WTC11 (cell line): Measurements from ENCODE around the gene METRNL. TPM values are rescaled to one million over a fixed set of nuclear protein-coding genes. Genes with fewer than 3 reads are reported as not detected.

Experiments
- ATAC-seq: fragments of 200-7000 bp; cut with Tn5 transposase; 2 replicates; pipeline ENCODE4 v1.10.0; 2021; ENCODE audit warnings: mild to moderate bottlenecking, moderate library complexity
- CTCF ChIA-PET: fragments of 300-600 bp; sonication (Branson Sonifier 250); formaldehyde crosslinking; loops from one replicate; lab custom pipeline; 2021; ENCODE audit warnings: antibody characterized with exemption; lab: Charles Lee
- POLR2A ChIA-PET: fragments of 350-600 bp; sonication (Branson Sonifier 250); formaldehyde crosslinking; loops from one replicate; lab custom pipeline; 2021; ENCODE audit warnings: antibody characterized with exemption; lab: Charles Lee
- DNase-seq: peaks from one replicate; pipeline ENCODE4 v3.0.0; 2021; ENCODE audit warnings: low spot score
- H3K27ac Mint-ChIP-seq: 2 replicates; pipeline ENCODE4 v1.8.0; 2021; ENCODE audit warnings: mixed read lengths
- H3K27me3 Mint-ChIP-seq: 2 replicates; pipeline ENCODE4 v1.8.0; 2021; ENCODE audit warnings: low read depth, mild to moderate bottlenecking, moderate library complexity, mixed read lengths
- H3K36me3 Mint-ChIP-seq: 2 replicates; pipeline ENCODE4 v1.8.0; 2021; ENCODE audit warnings: mixed read lengths
- H3K4me1 Mint-ChIP-seq: 2 replicates; pipeline ENCODE4 v1.8.0; 2022; ENCODE audit warnings: mixed read lengths
- H3K4me3 Mint-ChIP-seq: 2 replicates; pipeline ENCODE4 v1.8.0; 2021; ENCODE audit warnings: mild to moderate bottlenecking, moderate library complexity, mixed read lengths
- H3K9me3 Mint-ChIP-seq: 2 replicates; pipeline ENCODE4 v1.8.0; 2021; ENCODE audit warnings: mixed read lengths
- ARID4B ChIP-seq: sonication (generic); formaldehyde crosslinking; IDR thresholded peaks from 2 replicates; pipeline ENCODE4 v1.8.0; 2023; ENCODE audit warnings: missing genetic modification reagents, mild to moderate bottlenecking, borderline replicate concordance
- CBFB ChIP-seq: sonication (generic); formaldehyde crosslinking; IDR thresholded peaks from 2 replicates; pipeline ENCODE4 v1.8.1; 2022; ENCODE audit warnings: mild to moderate bottlenecking, low read depth, missing genetic modification reagents
- CREM ChIP-seq: sonication (generic); formaldehyde crosslinking; IDR thresholded peaks from 2 replicates; pipeline ENCODE4 v1.8.1; 2022; ENCODE audit warnings: mild to moderate bottlenecking, missing genetic modification reagents, moderate library complexity
- CTCF ChIP-seq: fragments of 200-600 bp; IDR thresholded peaks from 2 replicates; pipeline ENCODE4 v1.8.0; 2022; ENCODE audit warnings: antibody characterized with exemption
- FOXK1 ChIP-seq: sonication (generic); formaldehyde crosslinking; IDR thresholded peaks from 2 replicates; pipeline ENCODE4 v1.8.0; 2022; ENCODE audit warnings: mild to moderate bottlenecking, moderate library complexity, missing genetic modification reagents
- GTF2I ChIP-seq: fragments of 250-450 bp; sonication (Bioruptor Pico); conservative IDR thresholded peaks from 2 replicates; pipeline ENCODE4 v1.4.0; 2021; ENCODE audit warnings: mild to moderate bottlenecking
- IRF2 ChIP-seq: sonication (generic); formaldehyde crosslinking; IDR thresholded peaks from 2 replicates; pipeline ENCODE4 v1.8.0; 2022; ENCODE audit warnings: low read depth, missing genetic modification reagents, borderline replicate concordance
- JUN ChIP-seq: sonication (generic); formaldehyde crosslinking; IDR thresholded peaks from 2 replicates; pipeline ENCODE4 v1.8.0; 2023; ENCODE audit warnings: mild to moderate bottlenecking, missing genetic modification reagents
- MYBL2 ChIP-seq: sonication (generic); formaldehyde crosslinking; IDR thresholded peaks from 2 replicates; pipeline ENCODE4 v1.8.1; 2023; ENCODE audit warnings: mild to moderate bottlenecking, moderate library complexity, missing genetic modification reagents
- OVOL2 ChIP-seq: fragments of 250-450 bp; sonication (Bioruptor Pico); IDR thresholded peaks from 2 replicates; pipeline ENCODE4 v1.9.0; 2021; ENCODE audit warnings: mild to moderate bottlenecking, borderline replicate concordance
- PRRX2 ChIP-seq: fragments of 250-450 bp; sonication (Bioruptor Pico); IDR thresholded peaks from 2 replicates; pipeline ENCODE4 v1.8.0; 2021; ENCODE audit warnings: mild to moderate bottlenecking
- SP1 ChIP-seq: sonication (generic); formaldehyde crosslinking; conservative IDR thresholded peaks from 2 replicates; pipeline ENCODE4 v1.8.1; 2022; ENCODE audit warnings: missing genetic modification reagents
- TCF7 ChIP-seq: sonication (generic); formaldehyde crosslinking; IDR thresholded peaks from 2 replicates; pipeline ENCODE4 v1.8.0; 2022; ENCODE audit warnings: mild to moderate bottlenecking, low read depth, missing genetic modification reagents, moderate library complexity
- TEAD4 ChIP-seq: sonication (generic); formaldehyde crosslinking; IDR thresholded peaks from 2 replicates; pipeline ENCODE4 v1.8.0; 2022; ENCODE audit warnings: mild to moderate bottlenecking, missing genetic modification reagents
- TP53 ChIP-seq: sonication (generic); formaldehyde crosslinking; IDR thresholded peaks from 2 replicates; pipeline ENCODE4 v1.8.1; 2023; ENCODE audit warnings: mild to moderate bottlenecking, missing genetic modification reagents
- ZMAT4 ChIP-seq: fragments of 250-450 bp; sonication (Bioruptor Pico); IDR thresholded peaks from 2 replicates; pipeline ENCODE4 v1.9.0; 2021; ENCODE audit warnings: mild to moderate bottlenecking
- ZNF121 ChIP-seq: sonication (generic); formaldehyde crosslinking; IDR thresholded peaks from 2 replicates; pipeline ENCODE4 v1.8.0; 2023; ENCODE audit warnings: missing genetic modification reagents
- ZNF232 ChIP-seq: sonication (generic); formaldehyde crosslinking; IDR thresholded peaks from 2 replicates; pipeline ENCODE4 v1.8.0; 2022; ENCODE audit warnings: mild to moderate bottlenecking, missing genetic modification reagents
- ZNF425 ChIP-seq: fragments of 250-450 bp; sonication (Bioruptor Pico); conservative IDR thresholded peaks from 2 replicates; pipeline ENCODE4 v1.9.0; 2021; ENCODE audit warnings: mild to moderate bottlenecking
- total RNA-seq: library from RNA; stranded (reverse); gene quantifications from 3 replicates; pipeline ENCODE4 v1.2.3, GENCODE V29; 2021

Gene METRNL
- total RNA-seq, 1 experiment from 2014 or later, result 27.7 TPM

GRCh38 chr17:83080858-83081683 lies 1.7 kb downstream of the METRNL start (continued):
- TF ChIP-seq OVOL2 (CRISPR knock-in tag), result no peak
- TF ChIP-seq ARID4B, result no peak
- no peak for TF ChIP-seq ZMAT4 (CRISPR knock-in tag)

GRCh38 chr17:83081684-83082201 lies 2.3 kb downstream of the METRNL start:
- DNase-seq (no peak), ATAC-seq (no peak)
- peaks cover 35% of the 10 kb centered on the region for H3K27me3 Mint-ChIP-seq
- no peaks in the 10 kb centered on the region for H3K9me3 Mint-ChIP-seq
- peaks cover 5% of the 10 kb centered on the region; the same call in 1 of the 2 replicates for H3K36me3 Mint-ChIP-seq
- TF ChIP-seq TCF7 (CRISPR knock-in tag) (no peak), CBFB (CRISPR knock-in tag) (0 out of 2 replicates have a peak, but pooled peaks have one; percentile 19)
- ChIA-PET POLR2A (no interaction called here), CTCF (no interaction called here)
- 0 out of 2 replicates have a peak overlapping the region, but pooled peaks have one; percentile 41 for H3K27ac Mint-ChIP-seq
- H3K4me1 Mint-ChIP-seq, result peaks cover 49% of the 10 kb centered on the region
- peak overlapping the region; percentile 62 for H3K4me3 Mint-ChIP-seq

- peak overlapping the region; percentile 98 for H3K27ac Mint-ChIP-seq
- POLR2A ChIA-PET, result no interaction called here
- no peak for TF ChIP-seq CREM (CRISPR knock-in tag)
- TF ChIP-seq TCF7 (CRISPR knock-in tag), result no peak
- TF ChIP-seq ZNF232 (CRISPR knock-in tag), result no peak
- TF ChIP-seq TEAD4 (CRISPR knock-in tag), result no peak
- TF ChIP-seq TP53, result no peak
- no peak for TF ChIP-seq CTCF
- TF ChIP-seq GTF2I (CRISPR knock-in tag), result no peak
- no peak for TF ChIP-seq PRRX2
- no peak for TF ChIP-seq MYBL2
- TF ChIP-seq, all 79 proteins: peak for 0
- Mint-ChIP-seq H3K9me3 (no peaks in the 10 kb centered on the region), H3K4me3 (peak overlapping the region; percentile 62), H3K27me3 (peaks cover 28% of the 10 kb centered on the region), H3K4me1 (peaks cover 49% of the 10 kb centered on the region), H3K36me3 (peaks cover 5% of the 10 kb centered on the region; the same call in 1 of the 2 replicates)
- DNase-seq (no peak), ATAC-seq (no peak)
- CTCF ChIA-PET, result no interaction called here
Observed at GRCh38 chr17:83082424-83082823, 3.0 kb downstream of the METRNL start.

GRCh38 chr17:83082909-83083367 lies 3.5 kb downstream of the METRNL start:
- ChIA-PET POLR2A (no interaction called here), CTCF (interaction anchor here (0.8 kb wide), 1 partner anchor 22 kb away, joined by 3 read pairs; no protein-coding TSS in a partner anchor)
- Mint-ChIP-seq H3K36me3 (peaks cover 5% of the 10 kb centered on the region; the same call in 1 of the 2 replicates), H3K4me3 (peak overlapping the region; percentile 62), H3K9me3 (no peaks in the 10 kb centered on the region), H3K27ac (peak overlapping the region; percentile 98), H3K4me1 (peaks cover 49% of the 10 kb centered on the region), H3K27me3 (peaks cover 23% of the 10 kb centered on the region)
- ATAC-seq (no peak), DNase-seq (no peak)
- no peak for TF ChIP-seq JUN (CRISPR knock-in tag)
- TF ChIP-seq SP1 (CRISPR knock-in tag), result no peak
- TF ChIP-seq FOXK1, result no peak
- TF ChIP-seq ZNF121, result no peak
- no peak for TF ChIP-seq IRF2 (CRISPR knock-in tag)
- no peak for TF ChIP-seq ZNF425 (CRISPR knock-in tag)
